GM12873 (cell line): ENCODE measurements around the gene ZNF577.

Source experiments
- TF ChIP-seq, protein P1 (sequence below): IDR thresholded peaks from 2 replicates; pipeline ENCODE4 v1.5.1; 2012; ENCODE audit warnings: low read depth, mild to moderate bottlenecking, moderate library complexity, low read length, control low read depth; ENCODE audit not compliant: insufficient read depth; ENCODE audit errors: missing control alignments

Gene ZNF577

DNA sequence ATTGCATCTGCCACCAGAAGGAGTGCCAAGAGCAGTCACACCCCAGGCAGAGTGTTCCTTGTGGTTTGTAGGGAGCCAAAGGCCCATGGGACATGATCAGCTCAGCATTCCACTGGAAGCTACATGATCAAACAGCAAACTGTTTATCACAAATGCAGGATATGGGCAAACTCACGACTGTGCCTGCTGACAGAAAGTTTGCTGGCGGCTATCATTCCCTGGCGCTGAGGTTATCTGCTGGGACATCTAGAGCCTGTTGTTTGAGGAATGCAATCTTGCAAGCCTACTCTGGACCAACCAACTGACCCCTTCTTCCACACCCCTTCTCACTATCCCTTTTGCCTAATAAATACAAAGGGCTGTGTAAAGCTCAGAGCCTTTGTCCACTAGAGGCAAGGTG lies 31.9 kb upstream of the ZNF577 start:
- TF ChIP-seq, protein P1, sequence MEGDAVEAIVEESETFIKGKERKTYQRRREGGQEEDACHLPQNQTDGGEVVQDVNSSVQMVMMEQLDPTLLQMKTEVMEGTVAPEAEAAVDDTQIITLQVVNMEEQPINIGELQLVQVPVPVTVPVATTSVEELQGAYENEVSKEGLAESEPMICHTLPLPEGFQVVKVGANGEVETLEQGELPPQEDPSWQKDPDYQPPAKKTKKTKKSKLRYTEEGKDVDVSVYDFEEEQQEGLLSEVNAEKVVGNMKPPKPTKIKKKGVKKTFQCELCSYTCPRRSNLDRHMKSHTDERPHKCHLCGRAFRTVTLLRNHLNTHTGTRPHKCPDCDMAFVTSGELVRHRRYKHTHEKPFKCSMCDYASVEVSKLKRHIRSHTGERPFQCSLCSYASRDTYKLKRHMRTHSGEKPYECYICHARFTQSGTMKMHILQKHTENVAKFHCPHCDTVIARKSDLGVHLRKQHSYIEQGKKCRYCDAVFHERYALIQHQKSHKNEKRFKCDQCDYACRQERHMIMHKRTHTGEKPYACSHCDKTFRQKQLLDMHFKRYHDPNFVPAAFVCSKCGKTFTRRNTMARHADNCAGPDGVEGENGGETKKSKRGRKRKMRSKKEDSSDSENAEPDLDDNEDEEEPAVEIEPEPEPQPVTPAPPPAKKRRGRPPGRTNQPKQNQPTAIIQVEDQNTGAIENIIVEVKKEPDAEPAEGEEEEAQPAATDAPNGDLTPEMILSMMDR: no peak

DNA sequence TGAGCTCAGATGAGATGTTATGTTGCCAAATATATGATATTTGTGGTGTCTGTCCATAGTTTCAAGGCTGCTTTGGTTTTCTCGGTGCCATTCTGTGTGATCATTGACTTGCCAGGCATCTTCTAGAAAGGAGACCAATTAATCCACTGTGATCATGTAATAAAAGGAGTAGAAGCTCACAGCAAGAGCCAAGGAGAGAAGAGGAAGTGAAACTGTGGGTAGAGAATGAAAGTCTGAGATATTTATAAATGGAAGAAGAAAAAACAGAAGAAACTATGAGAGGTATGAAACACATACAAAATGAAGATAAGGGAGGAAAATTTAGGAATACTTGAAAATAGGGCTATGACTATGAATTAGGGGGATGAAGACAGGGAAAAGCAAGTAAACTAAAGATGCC lies 28.4 kb upstream of the ZNF577 start:
- TF ChIP-seq, protein P1: no peak

DNA sequence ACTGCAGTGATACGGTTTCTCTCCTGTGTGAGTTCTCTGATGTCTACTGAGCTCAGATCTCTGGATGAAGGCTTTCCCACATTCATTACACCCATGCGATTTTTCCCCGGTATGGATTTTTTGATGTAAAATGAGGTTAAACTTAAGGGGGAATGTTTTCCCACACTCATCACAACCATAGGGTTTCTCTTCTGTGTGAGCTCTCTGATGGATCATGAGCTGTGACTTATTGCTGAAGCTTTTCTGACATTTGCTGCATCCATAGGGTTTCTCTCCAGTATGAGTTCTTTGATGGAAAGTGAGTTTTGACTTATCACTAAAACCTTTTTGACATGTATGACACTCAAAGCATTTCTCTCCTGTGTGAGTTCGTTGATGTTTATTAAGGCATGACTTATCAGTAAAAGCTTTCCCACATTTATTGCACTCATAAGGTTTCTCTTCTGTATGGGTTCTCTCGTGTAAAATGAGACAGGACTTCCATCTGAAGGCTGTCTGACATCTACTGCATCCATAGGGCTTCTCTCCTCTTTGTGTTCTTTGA lies 27.6 kb upstream of the ZNF577 start:
- TF ChIP-seq, protein P1: no peak

DNA sequence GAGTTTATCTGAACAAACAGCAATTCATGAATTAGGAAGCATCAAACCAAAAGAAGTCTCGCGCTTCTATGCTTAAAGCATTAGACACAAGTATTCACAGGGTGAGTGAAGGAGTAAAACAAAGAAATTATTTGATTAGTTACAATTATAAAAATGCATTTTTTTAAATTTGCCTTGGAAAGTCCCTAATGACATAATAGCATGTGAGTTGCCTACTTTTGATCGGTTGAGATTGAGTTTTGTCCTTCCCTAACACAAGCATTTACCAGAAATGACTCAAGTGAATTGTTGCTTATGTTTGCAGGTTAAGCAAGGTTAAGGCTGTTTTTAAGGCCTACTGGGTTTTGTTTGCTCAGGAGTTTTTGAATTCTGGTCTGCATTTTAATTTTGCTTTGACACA lies 17.5 kb upstream of the ZNF577 start:
- TF ChIP-seq, protein P1: no peak

DNA sequence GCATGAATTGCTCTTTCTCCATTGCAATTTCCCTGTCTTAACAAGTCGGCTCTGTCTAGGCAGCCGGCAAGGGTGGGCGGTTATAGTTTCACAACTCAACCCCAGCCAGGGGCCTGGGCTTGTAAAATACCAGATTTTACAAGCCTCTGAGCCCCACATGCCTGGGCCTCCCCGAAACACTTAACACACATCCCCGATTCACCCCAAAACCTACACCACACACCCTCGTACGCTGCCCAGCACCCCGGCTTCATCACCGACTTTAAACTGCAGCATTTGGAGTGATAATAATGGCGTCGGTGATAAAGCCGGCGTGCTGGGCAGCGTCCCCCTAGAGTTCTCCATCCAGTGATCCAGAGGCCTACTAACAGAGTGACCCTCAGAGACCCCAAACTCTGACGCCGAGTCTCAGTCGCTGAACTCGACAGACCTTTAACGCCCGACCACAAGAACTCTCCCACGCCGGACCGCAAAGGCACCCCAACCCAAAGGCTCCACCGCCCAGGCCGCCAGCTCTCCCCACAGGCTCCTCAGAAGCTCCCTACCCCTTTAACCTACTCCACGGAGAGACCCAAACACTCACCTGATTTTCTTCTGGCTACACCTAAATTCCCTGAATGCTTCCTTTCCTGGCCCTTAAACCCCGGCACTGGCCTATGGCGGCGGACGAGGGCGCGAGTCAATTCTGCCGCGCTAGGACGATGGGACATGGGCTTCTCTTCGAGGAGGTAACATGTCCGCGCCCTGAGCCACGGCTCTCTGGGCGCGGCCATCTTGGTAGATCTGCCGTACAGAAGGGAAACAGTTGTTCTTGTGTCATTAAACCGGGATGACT lies 16.8 kb upstream of the ZNF577 start, which contains the start of gene ZNF649:
TSS of gene ZNF649 (minus strand) at position 687 of the 835 bp plus-strand sequence. CDS start 4,910 bp downstream, outside the sequence.
- TF ChIP-seq, protein P1: peak; percentile 8

DNA sequence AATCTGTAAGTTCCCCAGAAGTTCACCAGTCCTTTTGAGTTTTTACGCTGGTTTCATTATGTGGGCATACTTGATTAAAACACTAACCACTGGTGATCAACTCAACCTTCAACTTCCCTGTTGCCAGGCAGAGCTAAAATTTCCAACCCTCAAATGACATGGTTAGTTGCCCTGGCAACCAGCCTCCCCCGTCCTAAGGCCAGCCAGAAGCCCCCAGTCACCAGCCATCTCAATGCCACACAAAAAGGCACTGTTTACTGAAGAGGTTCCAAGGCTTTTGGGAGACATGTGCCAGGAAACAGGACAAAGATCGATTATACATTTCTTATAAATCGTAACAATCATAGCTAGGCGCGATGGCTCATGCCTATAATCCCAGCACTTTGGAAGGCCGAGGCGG lies 15.4 kb upstream of the ZNF577 start:
- TF ChIP-seq, protein P1: no peak

DNA sequence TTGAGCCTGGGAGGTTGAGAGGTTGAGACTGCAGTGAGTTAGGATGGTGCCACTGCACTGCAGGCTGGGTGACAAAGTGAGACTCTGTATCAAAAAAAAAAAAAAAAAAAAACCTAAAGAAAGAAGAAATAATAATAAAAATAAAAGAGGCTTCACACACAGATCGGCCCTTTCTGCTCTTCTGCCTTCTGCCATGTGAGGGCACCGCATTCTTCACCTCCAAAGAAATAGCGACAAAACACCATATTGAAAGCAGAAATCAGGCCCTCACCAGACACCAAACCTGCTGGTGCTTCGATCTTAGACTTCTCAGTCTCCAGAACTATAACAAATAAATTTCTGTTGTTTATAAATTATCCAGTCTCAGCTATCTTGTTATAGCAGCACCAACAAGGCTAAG lies 14.1 kb upstream of the ZNF577 start:
- TF ChIP-seq, protein P1: no peak
